Kidney (tissue), 14 donors: Measurements from ENCODE around the gene REV1. TPM values are rescaled to one million over a fixed set of nuclear protein-coding genes. Genes with fewer than 3 reads are reported as not detected.

Source experiments
- DNase-seq, 5 donors: peaks; one replicate each; pipeline ENCODE4 v3.0.0-alpha.2; 2013 to 2020
- FAIRE-seq: peaks from 2 replicates; lab custom pipeline; 2012; peaks lifted over from hg19 to GRCh38; lab: Jason Lieb, UNC
- H3K27ac ChIP-seq, 2 donors: one replicate each; pipeline ENCODE4 v1.7.0; 2013; ENCODE audit warnings: low read depth in 2 of 2, low read length in 2 of 2, inconsistent platforms in 1 of 2
- H3K27me3 ChIP-seq: one replicate; pipeline ENCODE4 v1.7.1; 2013; ENCODE audit warnings: low read length, inconsistent platforms; ENCODE audit not compliant: control insufficient read depth, insufficient read depth
- H3K36me3 ChIP-seq, 3 donors: one replicate each; pipeline versions ENCODE4 v1.7.0 to v1.7.1; 2013; ENCODE audit warnings: low read length in 3 of 3, control low read depth in 1 of 3, inconsistent platforms in 1 of 3; ENCODE audit not compliant: insufficient read depth in 3 of 3, control insufficient read depth in 2 of 3
- H3K4me1 ChIP-seq, 3 donors: one replicate each; pipeline versions ENCODE4 v1.7.0 to v1.7.1; 2013; ENCODE audit warnings: low read length in 3 of 3, inconsistent platforms in 1 of 3, low read depth in 1 of 3; ENCODE audit not compliant: control insufficient read depth in 2 of 3, insufficient read depth in 2 of 3
- H3K4me3 ChIP-seq, 3 donors: one replicate each; pipeline versions ENCODE4 v1.7.0 to v1.8.1; 2013; ENCODE audit warnings: low read length in 3 of 3, control low read depth in 1 of 3, inconsistent platforms in 1 of 3
- H3K9ac ChIP-seq, 3 donors: one replicate each; pipeline versions ENCODE4 v1.7.0 to v1.7.1; 2013; ENCODE audit warnings: low read length in 3 of 3, control low read depth in 1 of 3, inconsistent platforms in 1 of 3
- H3K9me3 ChIP-seq, 3 donors: one replicate each; pipeline versions ENCODE4 v1.7.0 to v1.7.1; 2013; ENCODE audit warnings: low read length in 3 of 3, control low read depth in 1 of 3, inconsistent platforms in 1 of 3; ENCODE audit not compliant: control insufficient read depth in 2 of 3, insufficient read depth in 1 of 3
- intact Hi-C: fragments of 100-400 bp; cut with DNase I; formaldehyde crosslinking; loops from one replicate; pipeline ENCODE4 v1.11.1; 2022
- polyA plus RNA-seq: library from polyadenylated mRNA; stranded (reverse); fragments of 350-450 nt; fragmentation: Illumina TruSeq; extraction: RNeasy Lipid Tissue Mini Kit (QIAGEN cat#74804); gene quantifications from one replicate; pipeline ENCODE4 v1.2.3, GENCODE V29; 2014; ENCODE audit warnings: low read depth, low replicate concordance; ENCODE audit not compliant: insufficient read depth
- total RNA-seq: library from RNA; stranded (reverse); fragmentation: NEBNext Ultra II Directional; extraction: Animal tissue kit (Norgen Biotek cat#: 25700); gene quantifications from one replicate; pipeline ENCODE4 v1.2.1, GENCODE V29; 2021
- TF ChIP-seq, protein P1 (sequence below): IDR thresholded peaks from 3 replicates; pipeline ENCODE4 v1.5.1; 2012; ENCODE audit warnings: mild to moderate bottlenecking, moderate library complexity, borderline replicate concordance; ENCODE audit not compliant: insufficient read depth; ENCODE audit errors: extremely low read depth
- donor health status: control.
- donor health status: control.
- donor health status: control.
- donor health status: control.
- donor health status: control.
- donor health status: DM: yes; HTN: yes; CAD: no.
- donor health status: Normal renal cell carcinoma (clear cell type).

REV1 gene
- total and polyA plus RNA-seq, 2 donors from 2014 or later = 16.9 to 41.3 TPM

DNA sequence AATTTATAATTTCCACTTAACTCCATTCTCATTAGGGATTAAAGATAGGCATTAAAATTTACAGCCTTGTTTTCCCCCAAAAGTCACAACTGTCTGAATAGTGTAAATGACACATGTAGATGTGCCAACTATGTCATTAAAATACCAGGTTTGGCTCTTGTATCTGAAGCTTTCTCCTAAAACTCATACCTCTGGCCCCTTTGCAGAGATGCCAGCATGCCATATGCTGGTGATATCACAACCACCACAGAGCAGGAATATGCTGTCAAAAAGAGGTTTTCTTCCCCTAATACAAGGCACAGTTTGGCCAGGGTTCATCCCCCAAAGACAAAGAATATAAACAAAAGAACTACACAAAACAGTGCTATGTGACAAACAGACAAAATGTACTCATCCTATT is 65.4 kb downstream of the REV1 start:
- FAIRE-seq (no peak), DNase-seq (no peak)
- TF ChIP-seq, protein P1, sequence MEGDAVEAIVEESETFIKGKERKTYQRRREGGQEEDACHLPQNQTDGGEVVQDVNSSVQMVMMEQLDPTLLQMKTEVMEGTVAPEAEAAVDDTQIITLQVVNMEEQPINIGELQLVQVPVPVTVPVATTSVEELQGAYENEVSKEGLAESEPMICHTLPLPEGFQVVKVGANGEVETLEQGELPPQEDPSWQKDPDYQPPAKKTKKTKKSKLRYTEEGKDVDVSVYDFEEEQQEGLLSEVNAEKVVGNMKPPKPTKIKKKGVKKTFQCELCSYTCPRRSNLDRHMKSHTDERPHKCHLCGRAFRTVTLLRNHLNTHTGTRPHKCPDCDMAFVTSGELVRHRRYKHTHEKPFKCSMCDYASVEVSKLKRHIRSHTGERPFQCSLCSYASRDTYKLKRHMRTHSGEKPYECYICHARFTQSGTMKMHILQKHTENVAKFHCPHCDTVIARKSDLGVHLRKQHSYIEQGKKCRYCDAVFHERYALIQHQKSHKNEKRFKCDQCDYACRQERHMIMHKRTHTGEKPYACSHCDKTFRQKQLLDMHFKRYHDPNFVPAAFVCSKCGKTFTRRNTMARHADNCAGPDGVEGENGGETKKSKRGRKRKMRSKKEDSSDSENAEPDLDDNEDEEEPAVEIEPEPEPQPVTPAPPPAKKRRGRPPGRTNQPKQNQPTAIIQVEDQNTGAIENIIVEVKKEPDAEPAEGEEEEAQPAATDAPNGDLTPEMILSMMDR = no peak
- intact Hi-C loops = no loop called here
- no peaks in the 10 kb centered on the region for H3K9me3 ChIP-seq
- no peak overlapping the region for H3K27ac ChIP-seq
- no peak overlapping the region for H3K4me3 ChIP-seq
- no peaks in the 10 kb centered on the region for H3K27me3 ChIP-seq
- no peaks in the 10 kb centered on the region for H3K4me1 ChIP-seq
- H3K36me3 ChIP-seq = peaks cover 10 to 49% (median 32%) of the 10 kb centered on the region in 3 donors
- no peak overlapping the region for H3K9ac ChIP-seq

- FAIRE-seq (no peak), DNase-seq (no peak)
- H3K27me3 ChIP-seq = no peaks in the 10 kb centered on the region
- no peak overlapping the region for H3K4me3 ChIP-seq
- H3K27ac ChIP-seq = no peak overlapping the region
- no peaks in the 10 kb centered on the region for H3K4me1 ChIP-seq
- TF ChIP-seq, protein P1 = no peak
- no peaks in the 10 kb centered on the region for H3K9me3 ChIP-seq
- peaks cover 10 to 51% (median 31%) of the 10 kb centered on the region in 3 donors for H3K36me3 ChIP-seq
- H3K9ac ChIP-seq = no peak overlapping the region
- intact Hi-C loops = no loop called here
Measured at GRCh38 chr2:99422599-99422998, 67.2 kb downstream of the REV1 start.

- peaks cover 10 to 53% (median 31%) of the 10 kb centered on the region in 3 donors for H3K36me3 ChIP-seq
- intact Hi-C loops = no loop called here
- FAIRE-seq = no peak
Measured at GRCh38 chr2:99421469-99421868, 68.3 kb downstream of the REV1 start.

More at GRCh38 chr2:99421469-99421868, 68.3 kb downstream of the REV1 start:
- Histone ChIP-seq H3K27ac (no peak overlapping the region), H3K9me3 (no peaks in the 10 kb centered on the region), H3K4me3 (no peak overlapping the region), H3K9ac (no peak overlapping the region), H3K4me1 (no peaks in the 10 kb centered on the region), H3K27me3 (no peaks in the 10 kb centered on the region)
- no peak for DNase-seq
- TF ChIP-seq, protein P1 = no peak
